Fibroblast of lung (primary cell): ENCODE measurements around the gene APOL2. TPM values are rescaled to one million over a fixed set of nuclear protein-coding genes. Genes with fewer than 3 reads are reported as not detected.

Source experiments
- DNase-seq, 2 donors: peaks; one replicate each; pipeline versions ENCODE4 v3.0.0 to v3.0.0-alpha.2; 2010; ENCODE audit warnings: low read depth in 2 of 2
- H2AFZ ChIP-seq: 2 replicates; pipeline ENCODE4 v1.5.1; 2012; ENCODE audit warnings: low read length, control low read depth, inconsistent platforms
- H3K27ac ChIP-seq: 2 replicates; pipeline ENCODE4 v1.5.1; 2011; ENCODE audit warnings: low read length, control low read depth; ENCODE audit not compliant: insufficient read depth
- H3K27me3 ChIP-seq: 2 replicates; pipeline ENCODE4 v1.5.1; 2011; ENCODE audit warnings: mild to moderate bottlenecking, low read length; ENCODE audit not compliant: control insufficient read depth, insufficient read depth
- H3K36me3 ChIP-seq: 2 replicates; pipeline ENCODE4 v1.5.1; 2011; ENCODE audit warnings: low read length; ENCODE audit not compliant: control insufficient read depth, insufficient read depth
- H3K4me1 ChIP-seq: 2 replicates; pipeline ENCODE4 v1.5.1; 2011; ENCODE audit warnings: low read length; ENCODE audit not compliant: control insufficient read depth, insufficient read depth; ENCODE audit errors: extremely low read depth
- H3K4me2 ChIP-seq: 2 replicates; pipeline ENCODE4 v1.5.1; 2011; ENCODE audit warnings: low read length, control low read depth; ENCODE audit not compliant: insufficient read depth; ENCODE audit errors: extremely low read depth
- H3K4me3 ChIP-seq, 4 experiments: fragments of 200-600 bp in 1 of 4; sonication (generic) in 1 of 4; replicated peaks in 1 of 4; 2 replicates each; pipeline ENCODE4 v1.5.1; 2011 to 2016; ENCODE audit warnings: low read length in 4 of 4, low read depth in 3 of 4, mild to moderate bottlenecking in 3 of 4, control low read depth in 2 of 4, inconsistent platforms in 1 of 4, mixed read lengths in 1 of 4; ENCODE audit not compliant: insufficient read depth in 1 of 4; ENCODE audit errors: control extremely low read depth in 1 of 4
- H3K79me2 ChIP-seq: 2 replicates; pipeline ENCODE4 v1.5.1; 2012; ENCODE audit warnings: mild to moderate bottlenecking, low read length, inconsistent platforms; ENCODE audit not compliant: control insufficient read depth, insufficient read depth
- H3K9ac ChIP-seq: 2 replicates; pipeline ENCODE4 v1.5.1; 2011; ENCODE audit warnings: mild to moderate bottlenecking, low read length, control low read depth; ENCODE audit not compliant: insufficient read depth
- H3K9me3 ChIP-seq: 2 replicates; pipeline ENCODE4 v1.5.1; 2012; ENCODE audit warnings: low read depth, low read length; ENCODE audit not compliant: control insufficient read depth, insufficient read depth
- H4K20me1 ChIP-seq: 2 replicates; pipeline ENCODE4 v1.5.1; 2011; ENCODE audit warnings: low read length; ENCODE audit not compliant: control insufficient read depth, insufficient read depth; ENCODE audit errors: extremely low read depth
- EZH2 ChIP-seq: IDR thresholded peaks from 2 replicates; pipeline ENCODE4 v1.5.1; 2012; ENCODE audit warnings: low read length, control low read depth, mild to moderate bottlenecking; ENCODE audit errors: missing control alignments
- polyA plus RNA-seq, 2 donors: library from polyadenylated mRNA; depleted of rRNA in 1 of 2; stranded (reverse) in 1 of 2; unstranded in 1 of 2; fragments of >200 nt; gene quantifications; 2 replicates each; pipeline ENCODE4 v1.2.1, GENCODE V29; 2011 to 2012; ENCODE audit warnings: missing spikeins in 1 of 2
- total RNA-seq: library from RNA; depleted of rRNA; stranded (reverse); fragments of >200 nt; gene quantifications from 2 replicates; pipeline ENCODE4 v1.2.1, GENCODE V29; 2014
- TF ChIP-seq, protein P1 (sequence below), 2 donors: IDR thresholded peaks in 1 of 2; conservative IDR thresholded peaks in 1 of 2; 1 replicate in 1 of 2; 2 replicates in 1 of 2; pipeline ENCODE4 v1.5.1; 2011 to 2012; ENCODE audit warnings: low read length in 2 of 2, control low read depth in 1 of 2, inconsistent platforms in 1 of 2, low read depth in 1 of 2, mild to moderate bottlenecking in 1 of 2

The APOL2 gene
- total and polyA plus RNA-seq, 2 donors (not counting 1 experiment from before 2014, with no cell fraction given) = 38.0 to 49.5 TPM

DNA sequence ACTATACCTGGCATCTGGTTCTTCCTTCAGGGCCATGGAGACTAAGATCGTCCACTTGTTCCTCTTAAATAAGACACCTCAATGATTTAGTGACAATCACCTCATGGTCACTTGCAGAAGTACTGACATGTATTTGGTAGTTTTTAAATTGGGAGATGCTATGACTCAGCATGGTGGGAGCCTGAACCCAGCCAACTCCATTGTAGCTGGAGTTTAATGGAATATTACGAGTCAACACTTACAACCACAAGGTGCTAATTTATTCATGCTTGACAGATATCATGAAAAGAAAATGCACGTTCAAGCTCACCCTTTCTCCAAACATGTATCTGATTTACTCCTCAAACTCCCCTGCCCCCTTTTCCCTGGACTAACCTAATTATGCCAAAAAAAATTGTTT, 62.2 kb downstream of the APOL2 start:
- H3K4me3 ChIP-seq = no peak overlapping the region
- no peaks in the 10 kb centered on the region for H3K79me2 ChIP-seq
- H3K9me3 ChIP-seq = no peaks in the 10 kb centered on the region
- H3K9ac ChIP-seq = no peak overlapping the region
- H3K27me3 ChIP-seq = peaks cover 2% of the 10 kb centered on the region
- no peaks in the 10 kb centered on the region for H3K36me3 ChIP-seq
- TF ChIP-seq EZH2 = no peak
- TF ChIP-seq, protein P1, sequence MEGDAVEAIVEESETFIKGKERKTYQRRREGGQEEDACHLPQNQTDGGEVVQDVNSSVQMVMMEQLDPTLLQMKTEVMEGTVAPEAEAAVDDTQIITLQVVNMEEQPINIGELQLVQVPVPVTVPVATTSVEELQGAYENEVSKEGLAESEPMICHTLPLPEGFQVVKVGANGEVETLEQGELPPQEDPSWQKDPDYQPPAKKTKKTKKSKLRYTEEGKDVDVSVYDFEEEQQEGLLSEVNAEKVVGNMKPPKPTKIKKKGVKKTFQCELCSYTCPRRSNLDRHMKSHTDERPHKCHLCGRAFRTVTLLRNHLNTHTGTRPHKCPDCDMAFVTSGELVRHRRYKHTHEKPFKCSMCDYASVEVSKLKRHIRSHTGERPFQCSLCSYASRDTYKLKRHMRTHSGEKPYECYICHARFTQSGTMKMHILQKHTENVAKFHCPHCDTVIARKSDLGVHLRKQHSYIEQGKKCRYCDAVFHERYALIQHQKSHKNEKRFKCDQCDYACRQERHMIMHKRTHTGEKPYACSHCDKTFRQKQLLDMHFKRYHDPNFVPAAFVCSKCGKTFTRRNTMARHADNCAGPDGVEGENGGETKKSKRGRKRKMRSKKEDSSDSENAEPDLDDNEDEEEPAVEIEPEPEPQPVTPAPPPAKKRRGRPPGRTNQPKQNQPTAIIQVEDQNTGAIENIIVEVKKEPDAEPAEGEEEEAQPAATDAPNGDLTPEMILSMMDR (conservative IDR thresholded peaks at IDR 0.05 in 1 of 2, IDR thresholded peaks at IDR 0.05 in 1 of 2; ENCODE audit: low read depth in 1 of 2, low read length in 2 of 2) = no peak
- H3K4me1 ChIP-seq = no peaks in the 10 kb centered on the region
- no peak overlapping the region for H3K27ac ChIP-seq
- DNase-seq = no peak
- H3K4me2 ChIP-seq = no peak overlapping the region
- no peaks in the 10 kb centered on the region for H4K20me1 ChIP-seq
- H2AFZ ChIP-seq = no peak overlapping the region

Other genes starting within 250 kb of the APOL2 start
- gene RBFOX2, start 210.7 kb downstream of the APOL2 start, total RNA-seq = 127 and 173 TPM in 2 replicates
- 184 and 190 TPM in 2 replicates for gene RBFOX2, start 210.7 kb downstream of the APOL2 start, polyA plus RNA-seq
- gene APOL3, start 78.8 kb downstream of the APOL2 start, total RNA-seq = 32.4 and 42.3 TPM in 2 replicates
- 15.6 and 22.5 TPM in 2 replicates for gene APOL3, start 78.8 kb downstream of the APOL2 start, polyA plus RNA-seq
- 2.0 and 2.1 TPM in 2 replicates for gene APOL4, start 37.7 kb downstream of the APOL2 start, total RNA-seq
- gene APOL4, start 37.7 kb downstream of the APOL2 start, polyA plus RNA-seq = 0.31 and 0.69 TPM in 2 replicates
- gene APOL1, start 13.6 kb upstream of the APOL2 start, total RNA-seq = 44.2 and 80.3 TPM in 2 replicates
- gene APOL1, start 13.6 kb upstream of the APOL2 start, polyA plus RNA-seq = 24.6 and 40.0 TPM in 2 replicates
- 562 and 796 TPM in 2 replicates for gene MYH9, start 148.4 kb upstream of the APOL2 start, total RNA-seq
- 413 and 677 TPM in 2 replicates for gene MYH9, start 148.4 kb upstream of the APOL2 start, polyA plus RNA-seq
- gene TXN2, start 242.1 kb upstream of the APOL2 start, total RNA-seq = 20.5 and 25.3 TPM in 2 replicates
- 118 and 164 TPM in 2 replicates for gene TXN2, start 242.1 kb upstream of the APOL2 start, polyA plus RNA-seq